Keratinocyte (primary cell): ENCODE results near the gene SETBP1. TPM values are rescaled to one million over a fixed set of nuclear protein-coding genes. Genes with fewer than 3 reads are reported as not detected.

Experiments
- DNase-seq: peaks from one replicate; pipeline ENCODE4 v3.0.0-alpha.2; 2011; ENCODE audit warnings: low read depth, missing footprints, low spot score
- FAIRE-seq: peaks from 2 replicates; lab custom pipeline; 2011; peaks lifted over from hg19 to GRCh38; lab: Jason Lieb, UNC
- H2AFZ ChIP-seq: 2 replicates; pipeline ENCODE4 v1.6.0; 2012; ENCODE audit warnings: low read length, control low read depth, inconsistent platforms; ENCODE audit not compliant: control insufficient read depth
- H3K27ac ChIP-seq: 2 replicates; pipeline ENCODE4 v1.5.1; 2011; ENCODE audit warnings: low read length; ENCODE audit not compliant: control insufficient read depth, insufficient read depth
- H3K27me3 ChIP-seq: 3 replicates; pipeline ENCODE4 v1.6.0; 2011; ENCODE audit warnings: low read length; ENCODE audit not compliant: control insufficient read depth, insufficient read depth; ENCODE audit errors: extremely low read depth
- H3K36me3 ChIP-seq, 2 experiments: 2 replicates in 1 of 2; 3 replicates in 1 of 2; pipeline ENCODE4 v1.5.1; 2011; ENCODE audit warnings: low read length in 2 of 2, mild to moderate bottlenecking in 1 of 2; ENCODE audit not compliant: control insufficient read depth in 2 of 2, insufficient read depth in 2 of 2; ENCODE audit errors: extremely low read depth in 1 of 2
- H3K4me1 ChIP-seq: 3 replicates; pipeline ENCODE4 v1.5.1; 2011; ENCODE audit warnings: low read length; ENCODE audit not compliant: control insufficient read depth, insufficient read depth; ENCODE audit errors: extremely low read depth
- H3K4me2 ChIP-seq: 3 replicates; pipeline ENCODE4 v1.6.0; 2011; ENCODE audit warnings: low read depth, low read length; ENCODE audit not compliant: control insufficient read depth, insufficient read depth; ENCODE audit errors: extremely low read depth
- H3K4me3 ChIP-seq, 3 experiments: fragments of 200-600 bp in 1 of 3; sonication (generic) in 1 of 3; 2 replicates in 2 of 3; 3 replicates in 1 of 3; pipeline ENCODE4 v1.5.1; 2011 to 2016; ENCODE audit warnings: low read length in 3 of 3, mild to moderate bottlenecking in 3 of 3, control low read depth in 2 of 3, inconsistent platforms in 1 of 3, low read depth in 1 of 3, mixed read lengths in 1 of 3, mixed run types in 1 of 3, moderate library complexity in 1 of 3; ENCODE audit not compliant: control insufficient read depth in 2 of 3, insufficient read depth in 2 of 3; ENCODE audit errors: extremely low read depth in 1 of 3
- H3K79me2 ChIP-seq: 2 replicates; pipeline ENCODE4 v1.6.0; 2012; ENCODE audit warnings: low read length; ENCODE audit not compliant: control insufficient read depth, insufficient read depth
- H3K9ac ChIP-seq: 3 replicates; pipeline ENCODE4 v1.6.0; 2011; ENCODE audit warnings: low read length; ENCODE audit not compliant: control insufficient read depth, insufficient read depth; ENCODE audit errors: extremely low read depth
- H3K9me1 ChIP-seq: 3 replicates; pipeline ENCODE4 v1.6.0; 2011; ENCODE audit warnings: low read length; ENCODE audit not compliant: control insufficient read depth, insufficient read depth; ENCODE audit errors: extremely low read depth
- H3K9me3 ChIP-seq: 2 replicates; pipeline ENCODE4 v1.5.1; 2012; ENCODE audit warnings: low read depth, low read length; ENCODE audit not compliant: control insufficient read depth
- H4K20me1 ChIP-seq: 3 replicates; pipeline ENCODE4 v1.6.0; 2011; ENCODE audit warnings: low read length; ENCODE audit not compliant: control insufficient read depth, insufficient read depth; ENCODE audit errors: extremely low read depth
- EZH2 ChIP-seq: IDR thresholded peaks from one replicate; pipeline ENCODE4 v1.6.1; 2012; ENCODE audit warnings: inconsistent platforms, mild to moderate bottlenecking, low read length, moderate library complexity
- dilution Hi-C: fragments of 300-500 bp; cut with MboI; formaldehyde crosslinking; loops from one replicate; pipeline ENCODE4 v1.7.0; 2020; ENCODE audit warnings: low sequenced_read_pairs; ENCODE audit not compliant: extremely low pct_ligation_motif_present
- polyA minus RNA-seq, 3 experiments: library from RNA; depleted of rRNA, polyadenylated mRNA; stranded (reverse); fragments of >200 nt; gene quantifications; 1 replicate in 1 of 3; 2 replicates in 1 of 3; 3 replicates in 1 of 3; pipeline ENCODE4 v1.2.3, GENCODE V29; 2011
- polyA plus RNA-seq, 5 experiments: library from polyadenylated mRNA; depleted of rRNA in 3 of 5; stranded (reverse) in 3 of 5; stranded (forward) in 1 of 5; unstranded in 1 of 5; fragments of >200 nt; gene quantifications; 1 replicate in 1 of 5; 2 replicates in 3 of 5; 3 replicates in 1 of 5; pipeline versions ENCODE4 v1.2.1 to v1.2.3, GENCODE V29; 2011 to 2012; ENCODE audit warnings: missing spikeins in 2 of 5, low read depth in 1 of 5, low replicate concordance in 1 of 5
- TF ChIP-seq, protein P1 (sequence below), 3 experiments: IDR thresholded peaks in 1 of 3; conservative IDR thresholded peaks in 1 of 3; optimal IDR thresholded peaks in 1 of 3; 2 replicates in 2 of 3; 3 replicates in 1 of 3; pipeline versions ENCODE3 to v1.5.1; 2011; ENCODE audit warnings: low read length in 3 of 3, mild to moderate bottlenecking in 3 of 3, moderate library complexity in 2 of 3, control low read depth in 1 of 3, inconsistent platforms in 1 of 3; ENCODE audit not compliant: insufficient read depth in 2 of 3; ENCODE audit errors: extremely low read depth in 1 of 3

Gene SETBP1
- 2.1 to 7.3 TPM (median 3.3 TPM) in 3 replicates for polyA plus RNA-seq
- 2.4 TPM for polyA plus RNA-seq (2011; ENCODE audit: low read depth)
- polyA plus RNA-seq (2011; cell fraction: cytosol; rRNA removed): 1.7 and 2.6 TPM in 2 replicates
- 5.8 and 6.5 TPM in 2 replicates for polyA plus RNA-seq (2011; cell fraction: nucleus; rRNA removed)
- polyA plus RNA-seq (2012; ENCODE audit: low replicate concordance): 1.7 and 4.4 TPM in 2 replicates
- polyA minus RNA-seq: 5.2 to 11.3 TPM (median 11.2 TPM) in 3 replicates
- 2.9 TPM for polyA minus RNA-seq (2011; cell fraction: cytosol; rRNA and poly(A)+ RNA removed)
- polyA minus RNA-seq (2011; cell fraction: nucleus; rRNA and poly(A)+ RNA removed): 9.7 and 20.0 TPM in 2 replicates

- Histone ChIP-seq H3K9me3 (no peaks in the 10 kb centered on the region), H3K9ac (peak within 1 kb of the TSS; percentile 90), H2AFZ (peak within 1 kb of the TSS; percentile 81), H3K36me3 (no peaks in the 10 kb centered on the region), H3K9me1 (peaks cover 2% of the 10 kb centered on the region), H4K20me1 (no peaks in the 10 kb centered on the region), H3K4me2 (peak within 1 kb of the TSS; percentile 92), H3K27ac (peak within 1 kb of the TSS; percentile 81), H3K4me3 (peak within 1 kb of the TSS; percentile 67 to 82 (median 71)), H3K27me3 (no peaks in the 10 kb centered on the region), H3K79me2 (peaks cover 26% of the 10 kb centered on the region), H3K4me1 (peaks cover 22% of the 10 kb centered on the region)
- peak; percentile 59 for FAIRE-seq
- dilution Hi-C loops: no loop called here
- no peak for TF ChIP-seq EZH2
- TF ChIP-seq, protein P1, sequence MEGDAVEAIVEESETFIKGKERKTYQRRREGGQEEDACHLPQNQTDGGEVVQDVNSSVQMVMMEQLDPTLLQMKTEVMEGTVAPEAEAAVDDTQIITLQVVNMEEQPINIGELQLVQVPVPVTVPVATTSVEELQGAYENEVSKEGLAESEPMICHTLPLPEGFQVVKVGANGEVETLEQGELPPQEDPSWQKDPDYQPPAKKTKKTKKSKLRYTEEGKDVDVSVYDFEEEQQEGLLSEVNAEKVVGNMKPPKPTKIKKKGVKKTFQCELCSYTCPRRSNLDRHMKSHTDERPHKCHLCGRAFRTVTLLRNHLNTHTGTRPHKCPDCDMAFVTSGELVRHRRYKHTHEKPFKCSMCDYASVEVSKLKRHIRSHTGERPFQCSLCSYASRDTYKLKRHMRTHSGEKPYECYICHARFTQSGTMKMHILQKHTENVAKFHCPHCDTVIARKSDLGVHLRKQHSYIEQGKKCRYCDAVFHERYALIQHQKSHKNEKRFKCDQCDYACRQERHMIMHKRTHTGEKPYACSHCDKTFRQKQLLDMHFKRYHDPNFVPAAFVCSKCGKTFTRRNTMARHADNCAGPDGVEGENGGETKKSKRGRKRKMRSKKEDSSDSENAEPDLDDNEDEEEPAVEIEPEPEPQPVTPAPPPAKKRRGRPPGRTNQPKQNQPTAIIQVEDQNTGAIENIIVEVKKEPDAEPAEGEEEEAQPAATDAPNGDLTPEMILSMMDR (optimal IDR thresholded peaks at IDR 0.05 in 1 of 3, IDR thresholded peaks at IDR 0.05 in 1 of 3, conservative IDR thresholded peaks at IDR 0.05 in 1 of 3; ENCODE audit: extremely low read depth in 1 of 3, insufficient read depth in 2 of 3, low read length in 3 of 3): no peak
- peak; percentile 58 for DNase-seq
These were observed at the start of gene SETBP1 for GRCh38 chr18:44680273-44681075. SETBP1 (plus strand) TSS chr18:44680888; CDS start chr18:44701347, 20,459 bp downstream.

GRCh38 chr18:44632469-44633145 is 48.1 kb upstream of the SETBP1 start:
- DNase-seq: no peak
- no peaks in the 10 kb centered on the region for H3K36me3 ChIP-seq
- H3K9me1 ChIP-seq: no peaks in the 10 kb centered on the region
- no peak overlapping the region for H3K9ac ChIP-seq
- H2AFZ ChIP-seq: peak overlapping the region; percentile 1
- H3K79me2 ChIP-seq: no peaks in the 10 kb centered on the region
- H3K9me3 ChIP-seq: no peaks in the 10 kb centered on the region
- no peaks in the 10 kb centered on the region for H4K20me1 ChIP-seq
- no peak overlapping the region for H3K4me2 ChIP-seq
- no peak overlapping the region for H3K4me3 ChIP-seq
- dilution Hi-C loops: no loop called here
- peak; percentile 68 for FAIRE-seq
- no peaks in the 10 kb centered on the region for H3K27me3 ChIP-seq
- H3K4me1 ChIP-seq: peaks cover 21% of the 10 kb centered on the region
- TF ChIP-seq EZH2: no peak
- TF ChIP-seq, protein P1 (optimal IDR thresholded peaks at IDR 0.05 in 1 of 3, IDR thresholded peaks at IDR 0.05 in 1 of 3, conservative IDR thresholded peaks at IDR 0.05 in 1 of 3; ENCODE audit: extremely low read depth in 1 of 3, insufficient read depth in 2 of 3, low read length in 3 of 3): no peak
- no peak overlapping the region for H3K27ac ChIP-seq
